Femur (tissue), 1 donor: ENCODE data around the gene KRTAP3-1.
"Not testable (repeated sequence)": the region's sequence is repeated elsewhere in the genome, so short reads cannot be mapped to it uniquely, and the experiment has no call there.

Experiments used
- DNase-seq: peaks from one replicate; pipeline ENCODE4 v3.0.0-alpha.2; 2017

The KRTAP3-1 gene

DNA sequence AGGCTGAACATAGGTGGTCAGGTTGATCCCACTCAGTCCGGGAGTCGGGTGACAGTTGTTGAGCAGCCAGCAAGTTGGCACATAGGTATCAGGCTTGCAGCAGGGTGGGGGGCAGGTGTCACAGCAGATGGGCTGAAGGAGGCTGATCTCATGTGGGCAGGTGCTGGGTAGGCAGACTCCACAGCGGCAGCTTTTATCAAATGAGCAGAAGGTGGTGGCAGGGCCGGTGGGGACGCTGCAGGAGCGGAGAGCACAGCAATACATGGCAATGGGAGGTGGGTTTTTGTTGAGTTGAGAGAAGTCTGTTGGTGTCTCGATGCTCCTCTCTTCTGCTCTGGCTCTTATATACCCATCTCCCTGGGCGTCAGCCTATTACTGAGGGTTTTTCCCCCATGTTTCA is at the start of gene KRTAP3-1:
TSS of gene KRTAP3-1 (minus strand) at position 318 of the 400 bp plus-strand sequence. CDS start at position 264, 54 bp downstream.
- no peak for DNase-seq

DNA sequence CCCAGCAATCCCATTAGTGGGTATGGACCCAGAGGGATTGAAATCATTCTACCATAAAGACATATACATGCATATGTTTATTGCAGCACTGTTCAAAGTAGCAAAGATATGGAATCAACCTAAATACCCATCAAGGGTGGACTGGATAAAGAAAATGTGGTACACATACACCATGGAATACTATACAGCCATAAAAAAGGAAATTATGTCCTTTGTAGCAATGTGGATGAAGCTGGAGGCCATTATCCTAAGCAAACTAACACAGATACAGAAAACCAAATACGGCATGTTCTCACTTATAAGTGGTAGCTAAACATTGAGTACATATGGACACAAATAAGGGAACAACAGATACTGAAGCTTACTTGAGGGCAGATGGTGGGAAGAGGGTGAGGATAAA is 48.6 kb upstream of the KRTAP3-1 start:
- no peak for DNase-seq

DNA sequence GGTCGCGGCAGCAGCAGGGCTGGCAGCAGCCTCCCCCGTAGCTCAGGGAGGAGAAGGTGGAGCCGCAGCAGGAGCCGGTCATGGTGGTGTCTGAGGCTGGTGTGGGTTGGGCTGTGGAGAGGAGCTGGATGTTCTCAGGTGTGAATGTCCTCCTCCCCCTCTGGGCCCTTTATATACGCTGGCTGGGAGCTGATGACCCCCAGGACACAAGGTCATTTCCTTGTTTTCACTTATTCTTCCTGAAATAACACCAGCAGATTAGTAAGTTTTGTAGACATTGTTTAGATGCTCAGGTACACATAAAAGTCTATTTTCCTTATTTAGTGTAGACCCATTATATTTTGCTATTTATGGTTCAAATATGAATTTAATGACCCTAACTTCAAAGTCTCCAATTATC is 46.2 kb upstream of the KRTAP3-1 start, which contains the start of gene KRTAP2-2:
TSS of gene KRTAP2-2 (minus strand) at position 101 of the 400 bp plus-strand sequence. CDS start at position 82, 19 bp downstream.
- not testable (repeated sequence) for DNase-seq

GRCh38 chr17:41054556-41054955 is 45.6 kb upstream of the KRTAP3-1 start:
- not testable (repeated sequence) for DNase-seq

DNA sequence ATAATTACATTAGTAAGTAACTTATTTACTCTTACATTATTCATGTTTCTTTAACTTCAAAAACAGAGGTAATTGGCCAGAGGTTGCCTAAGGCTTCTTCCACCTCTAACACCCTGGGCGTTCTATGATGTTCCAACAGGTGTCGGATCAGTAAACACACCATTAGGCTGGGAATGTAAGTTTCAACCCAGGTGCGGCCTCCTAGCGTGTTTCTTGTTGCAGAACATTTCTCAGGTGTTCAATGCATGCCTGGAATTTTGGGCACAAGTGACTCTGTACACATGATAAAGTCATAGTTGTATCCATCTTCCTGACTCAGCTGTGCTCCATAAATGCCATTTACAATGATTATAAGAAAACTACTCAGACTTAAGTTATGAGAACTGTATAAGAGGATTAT is 45.1 kb upstream of the KRTAP3-1 start:
- no peak for DNase-seq

DNA sequence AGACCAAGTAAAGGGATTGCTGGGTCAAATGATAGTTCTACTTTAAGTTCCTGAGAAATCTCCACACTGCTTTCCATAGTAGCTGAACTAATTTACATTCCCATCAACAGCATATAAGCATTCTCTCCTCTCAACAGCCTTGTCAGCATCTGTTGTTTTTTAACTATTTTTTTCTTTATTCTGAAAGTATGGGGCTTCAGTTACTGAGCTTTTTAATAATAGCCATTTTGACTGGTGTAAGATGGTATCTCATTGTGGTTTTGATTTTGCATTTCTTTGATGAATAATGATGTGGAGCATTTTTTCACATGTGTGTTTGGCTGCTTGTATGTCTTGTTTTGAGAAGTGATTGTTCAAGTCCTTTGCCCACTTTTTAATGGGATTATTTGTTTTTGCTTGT is 43.6 kb upstream of the KRTAP3-1 start:
- DNase-seq: no peak

DNA sequence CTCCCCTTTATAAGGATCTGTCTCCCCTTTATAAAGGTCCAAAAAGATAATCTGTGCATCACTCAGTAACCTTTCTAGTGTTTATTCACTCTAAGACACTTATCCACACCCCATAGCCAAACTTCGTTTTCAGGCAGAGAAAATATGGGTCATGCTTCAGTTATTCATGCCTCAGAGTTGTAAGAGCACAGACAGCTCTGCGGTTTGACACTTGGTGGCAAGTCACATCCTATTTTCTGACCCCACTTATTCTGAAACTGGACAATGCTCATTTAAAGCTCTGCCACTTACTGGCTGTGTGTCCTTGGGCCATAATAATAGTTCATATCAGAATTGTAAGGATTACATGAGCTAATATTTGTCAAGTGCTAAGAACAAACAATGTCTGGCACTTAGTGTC is 40.2 kb upstream of the KRTAP3-1 start:
- no peak for DNase-seq

GRCh38 chr17:41048441-41048840 is 39.5 kb upstream of the KRTAP3-1 start:
- no peak for DNase-seq

- not testable (repeated sequence) for DNase-seq
Measured at GRCh38 chr17:41046735-41047465, 38.0 kb upstream of the KRTAP3-1 start, which contains the start of gene KRTAP2-1. KRTAP2-1 (minus strand) TSS chr17:41047316; CDS start chr17:41047267, 49 bp downstream.

DNA sequence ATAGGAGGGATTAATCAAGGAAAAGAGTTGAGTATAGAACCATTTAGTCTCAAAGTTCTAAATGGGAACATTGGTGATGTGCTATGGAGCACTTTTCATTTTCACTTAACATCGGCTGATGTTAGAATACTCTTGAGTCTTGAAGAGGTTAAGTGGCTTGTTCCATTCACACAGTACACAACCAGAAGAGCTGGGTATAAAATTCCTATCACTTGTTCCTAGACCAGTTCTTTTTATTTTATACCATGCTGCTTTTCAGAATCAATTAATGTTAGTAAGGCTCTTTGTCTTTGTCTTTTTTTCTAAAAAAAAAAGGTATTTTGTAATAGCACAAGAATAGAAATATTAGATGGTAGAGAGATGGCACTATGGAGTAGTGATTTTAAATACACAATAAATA is 34.0 kb upstream of the KRTAP3-1 start:
- DNase-seq: no peak

GRCh38 chr17:41040783-41041571 is 32.0 kb upstream of the KRTAP3-1 start, which contains the start of gene KRTAP1-1:
KRTAP1-1 (minus strand) TSS chr17:41041450; CDS start chr17:41041397, 53 bp downstream.
- peak; percentile 59 for DNase-seq

DNA sequence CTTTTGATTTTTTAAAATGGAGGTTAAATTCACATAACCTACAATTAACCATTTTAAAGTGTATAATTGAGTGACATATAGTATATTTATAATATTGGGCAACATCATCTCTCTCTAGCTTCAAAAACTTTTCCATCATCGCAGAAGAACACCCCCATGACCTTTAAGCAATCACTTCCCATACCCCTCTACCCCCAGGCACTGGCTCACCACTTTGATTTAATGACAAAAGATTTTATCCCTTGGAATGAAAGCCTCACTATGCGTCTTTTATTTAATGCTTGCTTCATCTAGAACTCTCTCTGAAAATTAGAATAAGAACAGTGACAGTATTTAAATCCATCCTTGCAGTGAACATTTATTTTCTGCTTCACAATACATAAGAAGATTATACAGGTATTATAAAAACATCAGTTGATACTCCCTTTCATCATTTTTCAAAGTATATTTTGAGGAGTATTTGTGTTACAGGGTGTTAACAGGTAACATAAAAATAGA is 29.0 kb upstream of the KRTAP3-1 start:
- no peak for DNase-seq

DNA sequence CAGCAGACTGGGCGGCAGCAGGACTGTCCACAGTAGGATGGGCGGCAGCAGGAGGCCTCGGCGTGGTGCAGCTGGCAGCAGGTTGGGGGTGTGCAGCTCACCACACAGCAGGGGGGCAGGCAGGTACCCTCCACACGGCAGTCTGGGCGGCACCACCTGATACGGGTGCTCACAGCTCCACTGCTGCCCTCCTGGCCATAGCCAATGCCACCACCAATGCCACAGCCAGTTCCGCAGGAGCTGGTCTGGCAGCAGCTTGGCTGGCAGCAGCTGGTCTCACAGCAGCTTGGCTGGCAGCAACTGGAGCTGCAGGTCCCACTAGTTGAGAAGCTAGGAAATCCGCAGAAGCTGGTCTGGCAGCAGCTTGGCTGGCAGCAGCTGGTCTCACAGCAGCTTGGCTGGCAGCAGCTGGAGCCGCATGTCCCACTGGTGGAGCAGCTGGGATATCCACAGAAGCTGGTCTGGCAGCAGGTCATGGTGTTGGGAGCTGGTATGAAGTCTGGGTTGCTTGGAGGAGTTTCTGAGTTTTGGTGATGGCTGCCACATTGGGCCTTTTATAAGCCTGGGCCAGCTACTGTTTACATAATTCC is 25.5 kb upstream of the KRTAP3-1 start, which contains the start of gene KRTAP1-3:
TSS of gene KRTAP1-3 (minus strand) at position 529 of the 590 bp plus-strand sequence. CDS start at position 476, 53 bp downstream.
- peak; percentile 38 for DNase-seq

GRCh38 chr17:41029633-41030245 is 20.8 kb upstream of the KRTAP3-1 start, which contains the start of gene KRTAP1-4:
KRTAP1-4 (minus strand) TSS chr17:41030195; CDS start chr17:41030078, 117 bp downstream.
- no peak for DNase-seq

GRCh38 chr17:41026715-41027471 is 18.0 kb upstream of the KRTAP3-1 start, which contains the start of gene KRTAP1-5:
KRTAP1-5 (minus strand) TSS chr17:41027208; CDS start chr17:41027155, 53 bp downstream.
- DNase-seq: peak; percentile 34

DNA sequence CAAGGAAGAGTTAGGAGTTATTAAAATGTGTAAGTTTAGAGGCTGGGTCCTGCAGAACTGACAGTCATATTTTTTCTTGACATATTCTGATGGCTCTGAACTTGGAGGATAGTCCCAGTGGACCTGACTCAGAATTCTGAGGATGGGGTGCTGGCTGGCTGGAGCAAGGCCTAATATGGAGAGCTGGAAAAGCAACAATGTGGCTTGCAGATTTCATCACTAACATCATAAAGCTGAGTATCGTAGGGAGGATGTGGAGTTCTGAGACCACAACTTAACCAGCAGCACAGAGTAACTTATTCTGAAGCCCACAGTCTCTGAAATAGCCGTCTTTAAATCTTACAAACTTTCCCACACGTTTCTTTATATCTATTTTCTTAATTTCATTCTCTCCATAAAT is 15.8 kb upstream of the KRTAP3-1 start:
- DNase-seq: no peak

DNA sequence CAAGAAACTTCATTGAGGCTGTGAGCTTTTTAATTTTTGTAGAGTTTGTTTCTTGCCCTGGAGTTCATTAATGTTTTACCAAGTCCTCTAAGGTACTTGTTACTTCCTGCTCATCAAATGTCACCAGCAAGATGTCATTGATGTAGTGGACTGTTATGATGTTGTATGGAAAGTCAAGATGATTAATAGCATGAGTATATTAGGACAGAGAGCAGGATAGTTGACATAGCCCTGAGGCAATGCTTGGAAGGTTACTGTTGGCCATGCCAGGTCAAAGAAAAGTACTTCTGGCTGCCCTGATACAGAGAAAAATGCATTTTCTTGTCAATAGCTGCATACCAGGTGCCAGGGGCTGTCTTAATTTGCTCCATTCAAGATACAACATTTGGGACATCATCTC is 11.4 kb upstream of the KRTAP3-1 start:
- DNase-seq: no peak

GRCh38 chr17:41019415-41019814 is 10.5 kb upstream of the KRTAP3-1 start:
- no peak for DNase-seq

DNA sequence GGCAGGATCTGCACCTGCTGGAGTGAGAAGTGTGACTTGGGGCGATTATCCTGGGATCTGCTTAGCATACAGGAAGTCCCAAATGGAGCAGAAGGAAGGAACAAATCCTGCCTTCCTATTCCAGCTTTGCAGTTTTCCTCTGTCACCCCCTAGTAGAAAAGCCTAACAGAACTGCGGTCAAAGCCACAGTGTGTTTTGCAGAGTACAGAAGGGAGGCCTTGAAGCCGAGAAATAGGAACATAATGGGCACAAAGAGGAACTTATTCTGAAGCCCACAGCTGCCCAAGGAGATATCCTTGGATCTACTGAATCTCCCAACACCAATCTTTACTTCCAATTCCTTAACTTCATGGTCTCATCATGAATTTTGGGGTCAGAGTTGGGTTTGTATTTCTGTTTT is 9.6 kb upstream of the KRTAP3-1 start:
- DNase-seq: no peak

GRCh38 chr17:41016578-41017215 is 7.8 kb upstream of the KRTAP3-1 start:
- DNase-seq: no peak

DNA sequence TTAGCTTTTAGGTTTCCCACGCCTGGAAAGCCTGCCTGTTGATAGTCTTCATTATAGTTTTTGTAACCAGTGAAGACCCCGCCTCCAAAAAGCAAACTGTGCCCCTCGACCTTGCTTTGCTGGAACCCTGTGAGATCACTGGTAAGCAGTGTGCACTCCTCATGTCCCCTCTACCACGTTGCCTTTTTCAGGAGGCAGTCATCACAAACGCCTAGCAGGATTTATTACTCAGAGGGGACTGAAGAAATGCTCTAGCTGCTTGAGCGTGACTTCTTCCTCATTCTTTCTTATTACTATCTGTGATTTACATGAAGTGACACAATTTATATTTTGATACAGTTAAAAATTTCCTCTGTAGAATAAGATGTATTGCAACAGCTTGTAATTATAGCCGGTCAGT is 6.5 kb upstream of the KRTAP3-1 start:
- DNase-seq: no peak
